Erythroblast (primary cell): ENCODE data around the gene FAM170A.

Source experiments
- DNase-seq, 2 experiments: peaks; one replicate each; lab custom pipeline; 2025; lab: John Stamatoyannopoulos, UW
- GATA1 ChIP-seq: IDR thresholded peaks from 2 replicates; pipeline ENCODE4 v1.6.1; 2011; ENCODE audit warnings: low read depth, mild to moderate bottlenecking, control low read depth, low read length, moderate library complexity
- POLR2A ChIP-seq: IDR thresholded peaks from 2 replicates; pipeline ENCODE4 v1.6.1; 2011; ENCODE audit warnings: mild to moderate bottlenecking, low read length

FAM170A gene

GRCh38 chr5:119681734-119682133, 52.4 kb downstream of the FAM170A start:
- no peak for DNase-seq
- no peak for TF ChIP-seq GATA1
- no peak for TF ChIP-seq POLR2A

- TF ChIP-seq GATA1 (no peak), POLR2A (no peak)
- DNase-seq = no peak
Observed at GRCh38 chr5:119682372-119682771, 53.0 kb downstream of the FAM170A start.
